Measurements from ENCODE around the gene CCNY.
A peak's percentile ranks its signal among the peaks of the same experiment; 100 is the strongest.

The CCNY gene

DNA sequence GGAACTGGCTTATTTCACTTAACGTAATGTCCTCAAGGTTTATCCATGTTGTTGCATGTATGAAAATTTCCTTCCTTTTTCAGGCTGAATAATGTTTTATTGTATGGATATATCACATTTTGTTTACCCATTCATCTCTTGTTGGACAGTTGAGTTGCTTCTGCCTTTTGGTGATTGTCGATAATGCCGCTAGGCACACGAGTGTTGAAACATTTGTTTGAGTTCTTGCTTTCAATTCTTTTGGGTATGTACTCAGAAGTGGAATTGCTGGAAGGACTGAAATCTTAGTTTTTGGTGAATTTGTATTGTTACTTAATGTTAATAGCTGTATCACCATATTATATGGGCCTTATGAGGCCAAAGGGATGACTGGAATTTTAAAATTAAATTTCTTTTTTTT, 23.6 kb downstream of the CCNY start:
- no peak overlapping the region for H3K27ac Mint-ChIP-seq
- no peak overlapping the region for H3K4me3 Mint-ChIP-seq
- peaks cover 21% of the 10 kb centered on the region for H3K36me3 Mint-ChIP-seq
- ATAC-seq = no peak
- no peaks in the 10 kb centered on the region for H3K27me3 Mint-ChIP-seq
- H3K9me3 Mint-ChIP-seq = no peaks in the 10 kb centered on the region
- H3K4me1 Mint-ChIP-seq = peaks cover 71% of the 10 kb centered on the region

DNA sequence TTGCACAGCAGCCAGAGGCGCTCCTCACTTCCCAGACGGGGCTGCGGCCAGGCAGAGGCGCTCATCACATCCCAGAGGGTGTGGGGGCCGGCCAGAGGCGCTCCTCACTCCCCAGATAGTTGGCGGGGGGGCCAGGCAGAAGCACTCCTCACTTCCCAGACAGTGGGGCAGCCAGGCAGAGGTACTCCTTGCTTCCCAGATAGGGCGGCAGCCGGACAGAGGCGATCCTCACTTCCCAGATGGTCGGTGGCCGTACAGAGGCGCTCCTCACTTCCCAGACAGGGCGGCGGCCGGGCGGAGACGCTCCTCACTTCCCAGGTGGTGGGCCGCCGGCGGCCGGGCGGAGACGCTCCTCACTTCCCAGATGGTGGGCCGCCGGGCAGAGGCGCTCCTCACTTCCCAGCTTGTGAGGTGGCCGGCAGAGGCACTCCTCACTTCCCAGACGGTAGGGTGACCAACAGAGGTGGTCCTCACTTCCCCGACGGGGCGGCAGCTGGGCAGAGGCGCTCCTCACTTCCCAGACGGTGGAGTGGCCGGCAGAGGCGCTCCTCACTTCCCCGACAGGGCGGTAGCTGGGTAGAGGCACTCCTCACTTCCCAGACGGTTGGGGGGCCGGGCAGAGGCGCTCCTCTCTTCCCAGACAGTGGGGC, 26.5 kb downstream of the CCNY start:
- peaks cover 21% of the 10 kb centered on the region for H3K36me3 Mint-ChIP-seq
- peaks cover 52% of the 10 kb centered on the region for H3K4me1 Mint-ChIP-seq
- no peak for ATAC-seq
- no peak overlapping the region for H3K27ac Mint-ChIP-seq
- no peak overlapping the region for H3K4me3 Mint-ChIP-seq
- H3K9me3 Mint-ChIP-seq = no peaks in the 10 kb centered on the region
- no peaks in the 10 kb centered on the region for H3K27me3 Mint-ChIP-seq

DNA sequence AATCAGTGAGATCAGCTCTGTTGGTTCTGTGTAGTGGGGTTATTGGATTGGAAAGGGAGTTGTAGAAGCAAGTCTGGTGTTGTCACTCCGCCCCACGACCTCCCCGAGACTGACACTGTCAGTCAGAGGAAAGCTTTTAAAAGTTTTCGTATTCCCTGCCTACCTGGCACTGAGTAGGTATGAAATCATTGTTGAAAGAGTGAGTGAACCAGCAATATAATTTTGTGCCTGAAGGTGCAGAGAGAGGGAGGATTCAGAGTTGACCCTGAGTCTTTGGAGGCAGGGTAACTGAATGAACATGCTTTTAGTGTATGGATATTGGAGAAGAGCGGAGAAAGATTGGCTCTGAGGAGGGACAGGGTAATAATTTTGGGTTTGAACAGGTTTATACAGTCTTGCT, 27.3 kb downstream of the CCNY start:
- Mint-ChIP-seq H3K9me3 (no peaks in the 10 kb centered on the region), H3K27ac (no peak overlapping the region), H3K36me3 (peaks cover 21% of the 10 kb centered on the region), H3K27me3 (no peaks in the 10 kb centered on the region), H3K4me3 (no peak overlapping the region), H3K4me1 (peaks cover 52% of the 10 kb centered on the region)
- ATAC-seq = no peak

DNA sequence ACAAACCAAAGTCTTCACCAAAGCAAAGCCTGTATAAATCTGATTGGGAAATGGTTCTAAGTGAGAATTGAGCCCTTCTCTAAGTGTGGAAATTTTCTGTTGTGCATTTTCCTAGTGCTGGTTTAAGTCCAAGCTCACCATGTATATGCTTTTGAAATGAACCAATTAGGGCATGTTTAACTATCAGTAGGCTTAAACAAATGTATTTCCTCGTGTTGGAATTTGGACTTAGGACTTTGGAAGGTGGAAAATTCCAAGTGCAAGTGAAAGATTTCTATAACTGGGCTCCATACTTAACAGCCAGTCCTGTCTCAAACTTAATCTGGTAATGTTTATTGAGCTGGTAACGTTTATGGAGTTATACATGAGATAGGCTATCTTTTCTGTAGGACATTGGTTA, 28.5 kb downstream of the CCNY start:
- Mint-ChIP-seq H3K27ac (no peak overlapping the region), H3K27me3 (no peaks in the 10 kb centered on the region), H3K36me3 (peaks cover 12% of the 10 kb centered on the region), H3K4me3 (no peak overlapping the region), H3K9me3 (no peaks in the 10 kb centered on the region), H3K4me1 (peaks cover 48% of the 10 kb centered on the region)
- ATAC-seq = no peak

DNA sequence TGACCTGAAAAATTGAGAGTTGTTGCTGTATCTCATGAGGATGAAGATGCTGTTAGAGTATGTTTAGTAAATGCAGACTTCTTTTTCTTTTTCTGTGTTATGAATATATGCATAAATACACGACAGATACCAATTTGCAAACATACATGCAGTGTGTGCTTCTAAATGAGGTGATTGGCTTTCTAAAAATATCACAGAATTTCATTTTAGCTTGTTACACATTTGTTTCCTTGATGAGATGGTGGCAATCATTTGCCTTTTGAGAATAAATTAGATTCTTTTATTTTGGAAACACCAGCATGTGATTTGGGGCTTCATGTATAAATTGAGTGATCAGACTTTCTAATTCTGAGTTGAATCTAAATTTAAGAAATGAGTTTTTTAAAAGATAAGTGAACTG, 29.7 kb downstream of the CCNY start:
- H3K36me3 Mint-ChIP-seq = peaks cover 11% of the 10 kb centered on the region
- no peak overlapping the region for H3K4me3 Mint-ChIP-seq
- H3K4me1 Mint-ChIP-seq = peaks cover 53% of the 10 kb centered on the region
- ATAC-seq = no peak
- no peaks in the 10 kb centered on the region for H3K27me3 Mint-ChIP-seq
- no peak overlapping the region for H3K27ac Mint-ChIP-seq
- no peaks in the 10 kb centered on the region for H3K9me3 Mint-ChIP-seq

DNA sequence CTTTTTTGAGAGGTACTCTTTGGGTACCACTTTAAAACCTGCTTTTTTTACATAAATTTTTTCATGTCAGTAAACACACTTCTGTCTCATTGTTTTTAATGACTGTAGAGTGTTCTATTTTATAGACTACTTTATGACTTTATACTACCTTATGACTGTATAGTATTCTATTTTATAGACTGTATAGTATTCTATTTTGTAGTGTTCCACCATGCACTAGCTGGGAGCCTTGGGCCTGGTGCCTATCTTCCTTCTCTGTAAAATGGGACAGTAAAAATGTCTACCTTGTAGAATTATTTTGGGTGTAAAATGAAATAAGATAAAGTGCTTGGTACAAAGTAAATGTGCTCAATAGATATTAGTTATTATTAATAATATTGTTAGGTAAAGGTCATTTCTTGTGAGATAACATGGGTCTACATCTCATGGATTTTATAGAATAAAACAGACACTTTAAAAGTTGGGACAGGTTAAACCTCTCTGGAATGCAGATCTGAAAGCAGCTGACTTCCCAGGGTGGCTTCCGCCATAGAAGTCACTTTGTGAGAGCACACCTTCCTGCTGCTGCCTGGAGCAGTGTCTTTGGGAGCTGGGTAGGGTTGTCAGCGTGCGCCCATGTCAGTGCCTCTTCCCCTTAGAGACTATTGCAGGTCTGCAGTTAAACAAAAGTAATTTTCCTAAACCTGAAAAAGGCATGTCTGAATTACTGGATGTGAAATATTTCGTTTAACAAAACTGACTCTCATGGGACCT, 31.0 kb downstream of the CCNY start:
- peaks cover 6% of the 10 kb centered on the region for H3K36me3 Mint-ChIP-seq
- ATAC-seq = no peak
- H3K27ac Mint-ChIP-seq = no peak overlapping the region
- H3K4me1 Mint-ChIP-seq = peaks cover 61% of the 10 kb centered on the region
- H3K27me3 Mint-ChIP-seq = no peaks in the 10 kb centered on the region
- no peak overlapping the region for H3K4me3 Mint-ChIP-seq
- H3K9me3 Mint-ChIP-seq = no peaks in the 10 kb centered on the region

DNA sequence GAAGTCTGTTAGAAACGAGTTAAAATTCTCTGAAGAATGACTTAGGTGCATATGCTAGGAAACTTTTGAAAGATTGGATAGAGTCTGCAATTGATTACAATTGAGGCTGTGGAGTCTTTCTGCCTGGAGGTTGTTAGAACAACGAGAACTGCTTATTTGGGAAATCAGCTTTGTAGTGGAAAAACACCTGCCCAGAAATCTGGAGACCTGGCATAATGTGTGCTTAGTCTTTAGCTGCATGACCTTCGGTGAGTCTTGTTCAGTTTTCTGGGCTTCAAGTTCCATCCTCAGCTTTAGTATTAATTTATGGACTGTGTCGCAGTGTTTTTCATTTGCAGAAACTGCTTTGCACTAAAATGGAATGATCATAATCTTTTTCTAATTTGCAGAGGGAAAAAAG, 31.7 kb downstream of the CCNY start:
- Mint-ChIP-seq H3K4me3 (no peak overlapping the region), H3K36me3 (peaks cover 5% of the 10 kb centered on the region), H3K9me3 (no peaks in the 10 kb centered on the region), H3K27ac (no peak overlapping the region), H3K27me3 (no peaks in the 10 kb centered on the region), H3K4me1 (peaks cover 64% of the 10 kb centered on the region)
- no peak for ATAC-seq

DNA sequence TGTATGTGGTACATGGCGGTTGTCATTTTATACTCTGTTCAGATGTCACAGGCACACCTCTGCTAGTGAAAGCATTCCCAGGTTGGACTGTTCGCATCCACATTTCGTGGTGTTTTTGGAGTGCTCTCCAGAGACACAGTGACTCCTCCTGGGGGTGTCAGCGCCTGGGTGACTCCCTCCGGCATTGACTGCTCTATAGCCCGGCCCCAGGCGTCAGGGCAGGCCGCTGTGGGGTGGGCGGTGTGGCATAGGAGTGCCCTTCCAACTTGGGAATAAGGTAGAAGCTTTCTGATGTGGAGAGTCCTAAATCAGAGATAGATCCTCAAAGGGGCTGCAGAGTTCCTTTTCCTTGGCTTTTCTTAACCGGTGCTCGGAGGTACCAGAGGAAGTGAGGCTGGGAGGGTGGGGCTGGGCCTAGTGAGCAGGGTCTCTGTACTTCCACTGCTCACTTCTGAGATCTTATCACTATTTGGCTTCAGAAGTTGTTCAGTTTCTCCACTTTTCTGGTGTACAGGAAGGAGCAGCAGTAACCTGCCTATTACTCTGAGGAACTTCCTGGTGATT, 32.3 kb downstream of the CCNY start:
- H3K27ac Mint-ChIP-seq = no peak overlapping the region
- H3K36me3 Mint-ChIP-seq = peaks cover 2% of the 10 kb centered on the region
- no peaks in the 10 kb centered on the region for H3K9me3 Mint-ChIP-seq
- ATAC-seq = no peak
- no peaks in the 10 kb centered on the region for H3K27me3 Mint-ChIP-seq
- H3K4me1 Mint-ChIP-seq = peaks cover 64% of the 10 kb centered on the region
- no peak overlapping the region for H3K4me3 Mint-ChIP-seq

DNA sequence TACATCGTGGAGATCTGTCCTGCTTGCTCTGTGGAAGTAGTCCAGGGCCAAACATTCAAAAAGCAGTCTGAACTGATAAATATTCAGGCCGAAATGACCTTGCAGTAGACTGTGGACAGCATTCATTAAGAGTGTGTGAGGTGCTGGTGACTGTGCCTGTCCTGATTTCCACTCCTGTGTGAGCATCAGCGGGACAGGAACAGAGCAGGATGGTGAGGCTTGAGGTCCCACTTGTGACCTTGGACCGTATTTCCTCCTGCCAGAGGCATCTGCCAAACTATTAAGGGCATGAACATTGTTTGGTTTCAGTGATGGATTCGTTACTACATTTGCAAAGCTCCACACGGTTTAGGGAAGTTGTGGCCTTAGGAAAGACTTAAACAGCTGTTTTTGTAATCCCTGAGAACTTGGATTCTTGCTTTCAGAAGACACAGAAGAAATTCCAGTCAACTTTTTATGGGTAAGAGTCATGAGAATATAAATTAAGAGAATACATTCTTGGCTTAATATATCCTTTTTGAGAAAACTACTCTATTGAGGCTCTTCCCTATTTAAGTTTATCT, 32.8 kb downstream of the CCNY start:
- Mint-ChIP-seq H3K4me1 (peaks cover 59% of the 10 kb centered on the region), H3K27ac (no peak overlapping the region), H3K27me3 (no peaks in the 10 kb centered on the region), H3K9me3 (no peaks in the 10 kb centered on the region), H3K36me3 (no peaks in the 10 kb centered on the region), H3K4me3 (no peak overlapping the region)
- no peak for ATAC-seq

DNA sequence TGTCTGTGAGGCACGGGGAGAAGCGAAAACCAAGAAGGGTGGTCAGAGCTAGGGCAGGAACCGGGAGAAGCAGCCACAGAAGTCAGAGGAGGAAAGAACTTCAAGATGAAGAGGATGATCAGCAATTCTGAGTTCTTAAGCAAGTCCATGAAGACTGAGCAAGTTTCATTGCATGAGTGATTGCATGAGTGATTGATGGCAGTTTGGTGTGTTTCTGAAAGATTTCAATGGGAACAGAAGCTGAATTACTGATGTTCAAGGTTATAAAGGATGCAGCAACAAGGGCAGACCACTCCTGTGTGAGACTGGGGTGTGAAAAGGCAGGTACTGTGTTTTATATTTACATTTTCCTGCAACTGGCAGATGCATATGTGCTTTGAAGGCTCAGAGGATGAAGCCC, 35.4 kb downstream of the CCNY start:
- no peak for ATAC-seq
- no peaks in the 10 kb centered on the region for H3K27me3 Mint-ChIP-seq
- H3K36me3 Mint-ChIP-seq = peaks cover 4% of the 10 kb centered on the region
- H3K9me3 Mint-ChIP-seq = no peaks in the 10 kb centered on the region
- H3K27ac Mint-ChIP-seq = peak overlapping the region; percentile 5
- H3K4me3 Mint-ChIP-seq = no peak overlapping the region
- H3K4me1 Mint-ChIP-seq = peaks cover 69% of the 10 kb centered on the region

DNA sequence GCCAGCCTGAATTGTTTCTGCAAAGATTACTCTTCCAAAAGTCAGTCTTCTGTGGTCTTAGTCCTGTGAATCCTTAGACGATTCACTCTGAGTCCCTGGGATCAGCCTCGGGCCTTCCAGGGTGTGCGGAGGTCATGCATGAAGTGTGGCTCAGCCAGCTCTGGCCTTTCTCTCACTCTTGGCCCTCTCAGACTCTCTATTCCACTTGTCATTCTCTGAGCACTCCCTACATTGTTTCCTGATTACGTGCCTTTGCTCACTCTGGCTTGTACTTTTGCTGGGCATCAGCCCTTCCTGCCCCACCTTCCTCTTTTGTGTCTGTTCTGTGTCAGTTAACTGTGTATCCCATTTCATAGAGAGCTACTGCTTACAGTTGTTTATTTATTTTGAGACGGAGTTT, 36.0 kb downstream of the CCNY start:
- Mint-ChIP-seq H3K4me1 (peaks cover 69% of the 10 kb centered on the region), H3K4me3 (no peak overlapping the region), H3K9me3 (no peaks in the 10 kb centered on the region), H3K27ac (peak overlapping the region; percentile 5), H3K36me3 (peaks cover 4% of the 10 kb centered on the region), H3K27me3 (no peaks in the 10 kb centered on the region)
- ATAC-seq = peak; percentile 34

DNA sequence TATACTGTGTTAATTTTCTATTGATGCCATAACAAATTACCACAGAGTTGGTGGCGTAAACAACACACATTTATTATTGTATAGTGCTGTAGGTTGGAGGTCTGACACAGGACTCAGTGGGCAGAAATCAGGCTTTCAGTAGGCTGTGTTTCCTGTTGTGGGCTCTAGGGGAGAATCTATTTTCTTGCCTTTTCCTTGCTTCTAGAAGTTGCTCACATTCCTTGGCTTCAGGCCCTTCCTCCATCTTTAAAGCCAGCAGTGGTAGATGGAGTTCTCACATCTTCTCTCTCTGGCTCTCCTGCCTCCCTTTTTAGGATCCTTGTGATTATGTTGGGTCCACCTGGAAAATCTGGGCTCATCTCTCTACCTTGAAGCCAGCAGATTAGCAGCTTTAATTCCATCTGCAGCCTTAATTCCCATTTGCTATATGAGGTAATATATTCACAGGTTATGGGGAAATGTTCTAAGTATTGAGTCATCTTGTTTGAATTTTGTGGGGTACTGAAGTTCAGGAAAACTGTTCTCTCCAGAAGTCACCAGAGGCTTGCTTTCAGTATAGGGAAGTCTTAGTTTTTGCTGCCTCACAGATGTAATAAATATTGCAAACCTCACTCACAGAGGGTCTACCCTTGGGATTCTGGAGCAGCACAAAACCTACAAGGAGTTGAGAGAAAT, 38.9 kb downstream of the CCNY start:
- H3K4me1 Mint-ChIP-seq = peaks cover 73% of the 10 kb centered on the region
- H3K27ac Mint-ChIP-seq = peak overlapping the region; percentile 22
- H3K27me3 Mint-ChIP-seq = no peaks in the 10 kb centered on the region
- H3K9me3 Mint-ChIP-seq = no peaks in the 10 kb centered on the region
- peaks cover 4% of the 10 kb centered on the region for H3K36me3 Mint-ChIP-seq
- ATAC-seq = no peak
- H3K4me3 Mint-ChIP-seq = no peak overlapping the region

DNA sequence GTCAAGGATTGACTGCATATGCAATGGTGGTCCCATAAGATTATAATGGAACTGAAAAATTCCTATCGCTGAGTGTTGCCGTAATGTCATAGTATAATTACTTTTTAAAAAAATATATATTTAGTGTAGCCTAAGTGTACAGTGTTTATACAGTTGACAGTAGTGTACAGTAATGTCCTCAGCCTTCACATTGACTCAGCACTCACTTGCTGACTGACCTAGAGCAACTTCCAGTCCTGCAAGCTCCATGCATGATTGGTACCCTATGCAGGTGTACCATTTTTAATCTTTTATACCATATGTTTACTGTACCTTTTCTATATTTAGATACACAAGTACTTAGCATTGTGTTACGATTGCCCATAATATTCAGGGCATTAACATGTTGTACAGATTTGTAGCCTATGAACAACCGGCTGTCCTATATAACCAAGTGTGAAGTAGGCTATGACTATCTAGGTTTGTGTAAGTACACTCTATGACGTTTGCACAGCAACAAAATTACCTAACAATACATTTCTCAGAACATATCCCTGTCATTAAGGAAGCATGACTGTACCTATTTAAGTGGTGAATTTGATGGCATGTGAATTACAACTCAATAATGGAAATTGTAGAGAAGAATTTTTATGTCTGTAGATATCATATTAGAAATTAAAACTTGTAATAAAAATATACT, 40.9 kb downstream of the CCNY start:
- Mint-ChIP-seq H3K4me1 (peaks cover 67% of the 10 kb centered on the region), H3K9me3 (no peaks in the 10 kb centered on the region), H3K4me3 (no peak overlapping the region), H3K27me3 (no peaks in the 10 kb centered on the region), H3K36me3 (peaks cover 4% of the 10 kb centered on the region), H3K27ac (no peak overlapping the region)
- no peak for ATAC-seq

DNA sequence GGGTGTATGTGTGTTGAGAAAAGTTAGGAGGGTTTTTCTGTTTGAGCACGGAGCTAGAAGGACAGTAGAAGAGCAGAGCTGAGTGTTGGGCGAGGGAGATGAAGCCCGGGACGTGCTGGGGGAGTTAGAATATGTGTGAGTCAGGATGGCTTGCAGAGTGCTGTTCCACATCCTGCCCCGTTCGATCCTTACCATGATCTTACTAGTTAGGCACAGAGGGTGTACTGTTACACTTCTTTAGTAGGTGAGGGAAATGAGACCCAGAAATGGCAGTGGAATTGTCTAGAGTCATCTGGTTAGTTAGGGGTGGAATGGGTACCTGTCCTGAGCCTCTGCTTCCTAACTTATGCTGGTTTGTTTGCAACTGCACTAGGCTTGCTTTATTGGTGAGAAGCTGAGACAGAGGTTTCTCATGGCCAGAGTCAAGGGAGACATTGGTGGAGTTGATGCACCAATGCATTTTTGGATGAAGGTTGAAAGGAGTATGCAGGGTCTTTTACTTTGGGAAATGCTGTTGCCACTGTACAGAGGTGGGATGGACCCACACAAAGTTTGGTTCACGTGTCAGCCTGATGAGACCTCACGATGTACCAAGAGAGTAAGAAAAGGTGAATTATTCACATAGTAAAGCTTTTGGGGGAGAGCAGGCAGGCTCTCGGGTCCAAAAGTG, 42.4 kb downstream of the CCNY start:
- ATAC-seq = no peak
- peaks cover 4% of the 10 kb centered on the region for H3K36me3 Mint-ChIP-seq
- H3K27ac Mint-ChIP-seq = peak overlapping the region; percentile 76
- H3K9me3 Mint-ChIP-seq = no peaks in the 10 kb centered on the region
- peaks cover 61% of the 10 kb centered on the region for H3K4me1 Mint-ChIP-seq
- H3K27me3 Mint-ChIP-seq = no peaks in the 10 kb centered on the region
- H3K4me3 Mint-ChIP-seq = peak overlapping the region; percentile 38
